ENCODE measurements around the gene GPC5. TPM values are rescaled to one million over a fixed set of nuclear protein-coding genes. Genes with fewer than 3 reads are reported as not detected.

Gene GPC5
- total and polyA plus RNA-seq, 2 donors (not counting 3 experiments of a cell fraction or from before 2014, with no cell fraction given) = 0.59 to 0.97 TPM

DNA sequence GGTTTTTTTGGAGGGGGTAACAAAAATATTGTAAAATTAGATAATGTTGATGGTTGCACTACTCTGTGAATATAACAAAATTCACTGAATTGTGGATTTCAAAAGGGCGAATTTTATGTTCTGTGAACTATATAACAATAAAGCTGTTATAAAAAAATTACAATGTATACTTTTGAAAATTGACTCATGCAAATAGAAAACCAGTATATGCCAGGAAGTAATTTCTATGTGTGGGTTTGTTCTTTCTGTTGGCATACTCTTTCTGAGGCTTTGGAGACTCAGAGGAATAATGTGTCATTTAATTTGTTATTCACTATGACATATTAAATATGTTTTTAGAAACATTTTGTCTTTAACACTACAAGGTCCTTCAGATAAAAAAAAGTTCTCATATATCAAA, 310.1 kb downstream of the GPC5 start:
- Histone ChIP-seq H3K27ac (ENCODE audit: insufficient read depth, low read depth, low read length) (no peak overlapping the region), H4K20me1 (replicated peaks; ENCODE audit: control insufficient read depth, extremely low read depth, insufficient read depth, low read length) (no peaks in the 10 kb centered on the region), H3K9ac (replicated peaks; ENCODE audit: extremely low read depth, insufficient read depth, low read length) (no peak overlapping the region), H3K4me1 (ENCODE audit: control insufficient read depth, extremely low read depth, insufficient read depth, low read length) (no peaks in the 10 kb centered on the region), H3K9me1 (replicated peaks; ENCODE audit: control insufficient read depth, extremely low read depth, insufficient read depth, low read length) (no peaks in the 10 kb centered on the region), H3K36me3 (ENCODE audit: control insufficient read depth in 2 of 2, extremely low read depth in 1 of 2, insufficient read depth in 2 of 2, low read length in 2 of 2) (no peaks in the 10 kb centered on the region), H3K4me3 (replicated peaks in 1 of 3; ENCODE audit: insufficient read depth in 1 of 3, low read depth in 1 of 3, low read length in 3 of 3) (no peak overlapping the region), H3K27me3 (ENCODE audit: control insufficient read depth in 2 of 2, insufficient read depth in 2 of 2, low read length in 2 of 2) (no peaks in the 10 kb centered on the region), H3K9me3 (replicated peaks; ENCODE audit: control insufficient read depth, insufficient read depth, low read length) (no peaks in the 10 kb centered on the region), H3K4me2 (ENCODE audit: insufficient read depth, low read length) (no peak overlapping the region), H3K79me2 (ENCODE audit: control insufficient read depth, insufficient read depth, low read length) (no peaks in the 10 kb centered on the region), H2AFZ (ENCODE audit: low read depth, low read length) (no peak overlapping the region)
- intact Hi-C loops (cut with micrococcal nuclease) = no loop called here
- CTCF ChIA-PET = no interaction called here
- no peak for DNase-seq (ENCODE audit: low read depth, low spot score)
- TF ChIP-seq POLR2A (IDR thresholded peaks at IDR 0.05; ENCODE audit: low read depth, low read length) (no peak), FOS (IDR thresholded peaks at IDR 0.05; ENCODE audit: borderline replicate concordance, insufficient read depth, low read length) (no peak), MYC (IDR thresholded peaks at IDR 0.05; ENCODE audit: low read depth, low read length) (no peak), JUN (IDR thresholded peaks at IDR 0.05; ENCODE audit: borderline replicate concordance, insufficient read depth, insufficient read length, low read depth) (no peak)
- dilution Hi-C loops (cut with MboI; ENCODE audit: extremely low pct_ligation_motif_present, low sequenced_read_pairs) = no loop called here
- FAIRE-seq = no peak
- BruUV-seq (replicated peaks) = no TSS peak
- POLR2A ChIA-PET = no interaction called here

DNA sequence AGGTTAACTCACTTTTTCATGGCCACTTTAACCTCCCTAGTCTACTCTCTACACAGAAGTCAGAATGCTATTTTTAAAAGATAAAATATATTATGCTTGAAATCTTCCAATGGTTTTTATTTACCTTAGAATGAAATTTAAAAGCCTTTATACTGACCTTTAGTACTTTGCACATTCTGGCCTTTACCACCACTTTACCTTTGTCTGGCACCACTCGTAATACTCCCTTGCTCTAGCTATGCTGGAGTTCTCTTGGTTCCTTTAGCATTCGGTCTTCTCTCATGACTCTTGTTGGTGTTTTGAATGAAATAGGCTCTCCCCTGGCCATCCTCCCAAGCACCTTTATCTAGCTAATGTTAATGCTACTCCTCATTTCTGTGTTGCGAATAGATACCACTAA, 310.8 kb downstream of the GPC5 start:
- TF ChIP-seq FOS (IDR thresholded peaks at IDR 0.05; ENCODE audit: borderline replicate concordance, insufficient read depth, low read length) (no peak), MYC (IDR thresholded peaks at IDR 0.05; ENCODE audit: low read depth, low read length) (no peak), EZH2 (IDR thresholded peaks at IDR 0.05; ENCODE audit: borderline replicate concordance, low read depth, low read length, severe bottlenecking) (no peak), GATA2 (IDR thresholded peaks at IDR 0.05; ENCODE audit: insufficient read depth, insufficient read length, low read depth, low read length) (no peak), POLR2A (IDR thresholded peaks at IDR 0.05; ENCODE audit: low read depth, low read length) (no peak), JUN (IDR thresholded peaks at IDR 0.05; ENCODE audit: borderline replicate concordance, insufficient read depth, insufficient read length, low read depth) (no peak), POLR2AphosphoS5 (IDR thresholded peaks at IDR 0.05; ENCODE audit: insufficient read depth, low read depth, low read length) (no peak)
- TF ChIP-seq, protein P1, sequence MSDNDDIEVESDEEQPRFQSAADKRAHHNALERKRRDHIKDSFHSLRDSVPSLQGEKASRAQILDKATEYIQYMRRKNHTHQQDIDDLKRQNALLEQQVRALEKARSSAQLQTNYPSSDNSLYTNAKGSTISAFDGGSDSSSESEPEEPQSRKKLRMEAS (IDR thresholded peaks at IDR 0.05; ENCODE audit: insufficient read depth, insufficient read length) = no peak
- TF ChIP-seq, protein P2, sequence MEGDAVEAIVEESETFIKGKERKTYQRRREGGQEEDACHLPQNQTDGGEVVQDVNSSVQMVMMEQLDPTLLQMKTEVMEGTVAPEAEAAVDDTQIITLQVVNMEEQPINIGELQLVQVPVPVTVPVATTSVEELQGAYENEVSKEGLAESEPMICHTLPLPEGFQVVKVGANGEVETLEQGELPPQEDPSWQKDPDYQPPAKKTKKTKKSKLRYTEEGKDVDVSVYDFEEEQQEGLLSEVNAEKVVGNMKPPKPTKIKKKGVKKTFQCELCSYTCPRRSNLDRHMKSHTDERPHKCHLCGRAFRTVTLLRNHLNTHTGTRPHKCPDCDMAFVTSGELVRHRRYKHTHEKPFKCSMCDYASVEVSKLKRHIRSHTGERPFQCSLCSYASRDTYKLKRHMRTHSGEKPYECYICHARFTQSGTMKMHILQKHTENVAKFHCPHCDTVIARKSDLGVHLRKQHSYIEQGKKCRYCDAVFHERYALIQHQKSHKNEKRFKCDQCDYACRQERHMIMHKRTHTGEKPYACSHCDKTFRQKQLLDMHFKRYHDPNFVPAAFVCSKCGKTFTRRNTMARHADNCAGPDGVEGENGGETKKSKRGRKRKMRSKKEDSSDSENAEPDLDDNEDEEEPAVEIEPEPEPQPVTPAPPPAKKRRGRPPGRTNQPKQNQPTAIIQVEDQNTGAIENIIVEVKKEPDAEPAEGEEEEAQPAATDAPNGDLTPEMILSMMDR (IDR thresholded peaks at IDR 0.05; ENCODE audit: extremely low read depth in 1 of 2, insufficient read depth in 1 of 2, low read depth in 1 of 2, low read length in 2 of 2) = no peak
- CTCF ChIA-PET = no interaction called here
- no peaks in the 10 kb centered on the region for H3K9me3 ChIP-seq (replicated peaks; ENCODE audit: control insufficient read depth, insufficient read depth, low read length)
- no peak overlapping the region for H2AFZ ChIP-seq (ENCODE audit: low read depth, low read length)
- POLR2A ChIA-PET = no interaction called here
- DNase-seq (ENCODE audit: low read depth, low spot score) (no peak), FAIRE-seq (no peak)
- BruUV-seq (replicated peaks) = no TSS peak
- intact Hi-C loops (cut with micrococcal nuclease) (no loop called here), dilution Hi-C loops (cut with MboI; ENCODE audit: extremely low pct_ligation_motif_present, low sequenced_read_pairs) (no loop called here)
- H3K36me3 ChIP-seq (ENCODE audit: control insufficient read depth in 2 of 2, extremely low read depth in 1 of 2, insufficient read depth in 2 of 2, low read length in 2 of 2) = no peaks in the 10 kb centered on the region
- no peak overlapping the region for H3K27ac ChIP-seq (ENCODE audit: insufficient read depth, low read depth, low read length)
- no peaks in the 10 kb centered on the region for H3K9me1 ChIP-seq (replicated peaks; ENCODE audit: control insufficient read depth, extremely low read depth, insufficient read depth, low read length)
- H3K4me1 ChIP-seq (ENCODE audit: control insufficient read depth, extremely low read depth, insufficient read depth, low read length) = no peaks in the 10 kb centered on the region
- H4K20me1 ChIP-seq (replicated peaks; ENCODE audit: control insufficient read depth, extremely low read depth, insufficient read depth, low read length) = no peaks in the 10 kb centered on the region
- no peak overlapping the region for H3K4me2 ChIP-seq (ENCODE audit: insufficient read depth, low read length)
- no peak overlapping the region for H3K4me3 ChIP-seq (replicated peaks in 1 of 3; ENCODE audit: insufficient read depth in 1 of 3, low read depth in 1 of 3, low read length in 3 of 3)
- no peaks in the 10 kb centered on the region for H3K79me2 ChIP-seq (ENCODE audit: control insufficient read depth, insufficient read depth, low read length)
- H3K27me3 ChIP-seq (ENCODE audit: control insufficient read depth in 2 of 2, insufficient read depth in 2 of 2, low read length in 2 of 2) = no peaks in the 10 kb centered on the region
- no peak overlapping the region for H3K9ac ChIP-seq (replicated peaks; ENCODE audit: extremely low read depth, insufficient read depth, low read length)

Measured in endothelial cell of umbilical vein (primary cell).